IMR-90 (cell line): ENCODE results near the gene SLC25A26. TPM values are rescaled to one million over a fixed set of nuclear protein-coding genes. Genes with fewer than 3 reads are reported as not detected.

Experiments used
- ATAC-seq: fragments of 200-7000 bp; cut with Tn5 transposase; 2 replicates; pipeline ENCODE4 v1.9.1; 2020; ENCODE audit warnings: low read depth, mild to moderate bottlenecking, moderate library complexity
- BruUV-seq: library from RNA; stranded (reverse); fragments of 400-500 nt; replicated peaks from 2 replicates; lab custom pipeline; 2021; lab: Mats Ljungman, UMichigan
- CTCF ChIA-PET: fragments of 300-600 bp; formaldehyde crosslinking; extraction: SDS; loops from one replicate; lab custom pipeline; 2021; ENCODE audit warnings: antibody characterized with exemption; lab: Yijun Ruan, JAX
- POLR2A ChIA-PET: fragments of 300-600 bp; sonication (Branson Sonifier 250); formaldehyde crosslinking; loops from one replicate; lab custom pipeline; 2022; ENCODE audit warnings: antibody characterized with exemption; ENCODE audit not compliant: unreplicated experiment; lab: Charles Lee
- DNase-seq: peaks from one replicate; pipeline ENCODE4 v3.0.0; 2013
- H2AFZ ChIP-seq: replicated peaks from 2 replicates; pipeline ENCODE3; 2013; ENCODE audit warnings: low read length, mild to moderate bottlenecking; ENCODE audit not compliant: poor library complexity
- H2AK5ac ChIP-seq: 2 replicates; pipeline ENCODE4 v1.6.1; 2013; ENCODE audit warnings: low read depth, low read length, inconsistent platforms
- H2AK9ac ChIP-seq: replicated peaks from 2 replicates; pipeline ENCODE3; 2013; ENCODE audit warnings: mild to moderate bottlenecking, low read depth, low read length, moderate library complexity; ENCODE audit not compliant: poor library complexity
- H2BK120ac ChIP-seq: 2 replicates; pipeline ENCODE4 v1.6.1; 2013; ENCODE audit warnings: low read depth, low read length, inconsistent platforms
- H2BK15ac ChIP-seq: 3 replicates; pipeline ENCODE4 v1.6.1; 2013; ENCODE audit warnings: low read depth, low read length, inconsistent platforms
- H2BK20ac ChIP-seq: 2 replicates; pipeline ENCODE4 v1.6.1; 2013; ENCODE audit warnings: low read depth, mild to moderate bottlenecking, inconsistent platforms, low read length, moderate library complexity
- H2BK5ac ChIP-seq: 2 replicates; pipeline ENCODE4 v1.6.1; 2013; ENCODE audit warnings: mild to moderate bottlenecking, low read depth, low read length, inconsistent platforms; ENCODE audit not compliant: poor library complexity, severe bottlenecking
- H3K14ac ChIP-seq: replicated peaks from 2 replicates; pipeline ENCODE4 v1.6.1; 2013; ENCODE audit warnings: low read depth, low read length, inconsistent platforms
- H3K18ac ChIP-seq: 2 replicates; pipeline ENCODE4 v1.6.1; 2013; ENCODE audit warnings: low read depth, low read length, control low read depth
- H3K23ac ChIP-seq: 2 replicates; pipeline ENCODE4 v1.6.1; 2013; ENCODE audit warnings: low read depth, low read length, inconsistent platforms
- H3K27ac ChIP-seq: 2 replicates; pipeline ENCODE4 v1.5.1; 2013; ENCODE audit warnings: mild to moderate bottlenecking, control low read depth, low read length; ENCODE audit not compliant: insufficient read depth
- H3K27me3 ChIP-seq: 2 replicates; pipeline ENCODE4 v1.6.1; 2013; ENCODE audit warnings: low read length; ENCODE audit not compliant: control insufficient read depth, insufficient read depth
- H3K36me3 ChIP-seq: 2 replicates; pipeline ENCODE4 v1.6.1; 2013; ENCODE audit warnings: low read length, mixed read lengths; ENCODE audit not compliant: control insufficient read depth, insufficient read depth
- H3K4ac ChIP-seq: 2 replicates; pipeline ENCODE4 v1.6.1; 2013; ENCODE audit warnings: low read depth, low read length, inconsistent platforms
- H3K4me1 ChIP-seq: 2 replicates; pipeline ENCODE4 v1.6.1; 2013; ENCODE audit warnings: low read length, mixed read lengths; ENCODE audit not compliant: control insufficient read depth, insufficient read depth
- H3K4me2 ChIP-seq: 2 replicates; pipeline ENCODE4 v1.6.1; 2013; ENCODE audit warnings: low read depth, mild to moderate bottlenecking, control low read depth, low read length, moderate library complexity
- H3K4me3 ChIP-seq: 2 replicates; pipeline ENCODE4 v1.5.1; 2013; ENCODE audit warnings: low read depth, mild to moderate bottlenecking, control low read depth, low read length, moderate library complexity; ENCODE audit not compliant: insufficient read depth
- H3K56ac ChIP-seq: 2 replicates; pipeline ENCODE4 v1.6.1; 2013; ENCODE audit warnings: low read length, inconsistent platforms; ENCODE audit not compliant: insufficient read depth; ENCODE audit errors: extremely low read depth
- H3K79me1 ChIP-seq, 2 experiments: 2 replicates each; pipeline ENCODE4 v1.6.1; 2013; ENCODE audit warnings: low read length in 2 of 2, inconsistent platforms in 1 of 2, low read depth in 1 of 2
- H3K9ac ChIP-seq: 2 replicates; pipeline ENCODE4 v1.6.1; 2013; ENCODE audit warnings: low read depth, low read length, control low read depth
- H3K9me1 ChIP-seq: 2 replicates; pipeline ENCODE4 v1.6.1; 2013; ENCODE audit warnings: low read length, inconsistent platforms; ENCODE audit not compliant: insufficient read depth
- H3K9me3 ChIP-seq: 2 replicates; pipeline ENCODE4 v1.6.1; 2013; ENCODE audit warnings: low read length; ENCODE audit not compliant: control insufficient read depth, insufficient read depth
- H4K20me1 ChIP-seq: 2 replicates; pipeline ENCODE4 v1.6.1; 2013; ENCODE audit warnings: low read length, inconsistent platforms; ENCODE audit not compliant: insufficient read depth
- H4K5ac ChIP-seq: 2 replicates; pipeline ENCODE4 v1.6.1; 2013; ENCODE audit warnings: mild to moderate bottlenecking, low read depth, low read length, control low read depth
- H4K8ac ChIP-seq, 2 experiments: 2 replicates each; pipeline ENCODE4 v1.6.1; 2013; ENCODE audit warnings: low read depth in 2 of 2, low read length in 2 of 2, control low read depth in 1 of 2, inconsistent platforms in 1 of 2
- H4K91ac ChIP-seq: 2 replicates; pipeline ENCODE4 v1.6.1; 2013; ENCODE audit warnings: low read depth, low read length, inconsistent platforms; ENCODE audit not compliant: insufficient read depth
- BHLHE40 ChIP-seq: fragments of 150-350 bp; IDR thresholded peaks from 2 replicates; pipeline ENCODE4 v1.6.1; 2016; ENCODE audit warnings: mild to moderate bottlenecking, low read depth, low read length
- CEBPB ChIP-seq: IDR thresholded peaks from 2 replicates; pipeline ENCODE4 v1.6.1; 2012; ENCODE audit warnings: low read depth, low read length, improper control_type of control experiment
- MAZ ChIP-seq: IDR thresholded peaks from 2 replicates; pipeline ENCODE4 v1.6.1; 2012; ENCODE audit warnings: low read depth, mild to moderate bottlenecking, low read length, improper control_type of control experiment, moderate library complexity, borderline replicate concordance
- NFE2L2 ChIP-seq: fragments of 150-350 bp; IDR thresholded peaks from 2 replicates; pipeline ENCODE4 v1.6.1; 2016; ENCODE audit warnings: low read depth, mild to moderate bottlenecking, low read length
- POLR2A ChIP-seq: IDR thresholded peaks from 2 replicates; pipeline ENCODE4 v1.6.1; 2012; ENCODE audit warnings: mild to moderate bottlenecking, low read depth, low read length
- RAD21 ChIP-seq: IDR thresholded peaks from 2 replicates; pipeline ENCODE4 v1.6.1; 2012; ENCODE audit warnings: low read length, improper control_type of control experiment
- RFX5 ChIP-seq: IDR thresholded peaks from 2 replicates; pipeline ENCODE4 v1.8.0; 2012; ENCODE audit warnings: low read depth, mild to moderate bottlenecking, low read length, moderate library complexity
- USF2 ChIP-seq: fragments of 150-350 bp; IDR thresholded peaks from 2 replicates; pipeline ENCODE4 v1.6.1; 2017; ENCODE audit warnings: mild to moderate bottlenecking, antibody characterized with exemption, low read length, low read depth
- WGBS, 2 experiments: methylation state at CpG; one replicate each; pipeline versions ENCODE4 v1.1.5 to v1.1.7; 2013; ENCODE audit warnings: missing lambda C conversion rate in 2 of 2; ENCODE audit not compliant: insufficient read length in 1 of 2; ENCODE audit errors: extremely low coverage in 2 of 2; 5-methylcytosine and 5-hydroxymethylcytosine counted together
- dilution Hi-C: fragments of 300-500 bp; cut with HindIII; formaldehyde crosslinking; loops from one replicate; pipeline ENCODE4 v1.14.3; 2018; ENCODE audit warnings: low sequenced_read_pairs; ENCODE audit not compliant: unreplicated experiment
- in situ Hi-C: fragments of 300-500 bp; cut with MboI; formaldehyde crosslinking; loops from 3 replicates; pipeline ENCODE4 v1.14.3; 2019; ENCODE audit warnings: low sequenced_read_pairs, inconsistent platforms, mixed read lengths
- intact Hi-C: fragments of 100-400 bp; cut with micrococcal nuclease; formaldehyde crosslinking; loops from 2 replicates; pipeline ENCODE4 v1.10.0; 2022
- polyA plus RNA-seq, 3 experiments: library from polyadenylated mRNA; depleted of rRNA; stranded (reverse); fragments of >200 nt; gene quantifications; 2 replicates each; pipeline ENCODE4 v1.2.3, GENCODE V29; 2012; ENCODE audit warnings: low replicate concordance in 1 of 3
- total RNA-seq: library from RNA; depleted of rRNA; stranded (reverse); fragments of >200 nt; gene quantifications from 2 replicates; pipeline ENCODE4 v1.2.3, GENCODE V29; 2012

SLC25A26 gene
- total and polyA plus RNA-seq, 2 of the 4 experiments (the other 2 are of a cell fraction) = 10.9 to 12.7 TPM

- no peak overlapping the region for H4K5ac ChIP-seq
- H3K9ac ChIP-seq = no peak overlapping the region
- dilution Hi-C loops (no loop called here), intact Hi-C loops (loop anchor here (10.0 kb wide), 1 partner anchor 325 kb away; no protein-coding TSS in a partner anchor), in situ Hi-C loops (loop anchor here (10.0 kb wide), 2 partner anchors 135 to 225 kb away; no protein-coding TSS in a partner anchor)
- H3K9me3 ChIP-seq = no peaks in the 10 kb centered on the region
- no peak overlapping the region for H2AK5ac ChIP-seq
- ChIA-PET POLR2A (no interaction called here), CTCF (interaction anchor here (1.0 to 2.2 kb wide), 4 partner anchors 10 to 552 kb away, joined by 3 to 14 read pairs (median 3); no protein-coding TSS in a partner anchor)
- H2BK20ac ChIP-seq = no peak overlapping the region
- H2AFZ ChIP-seq = no peak overlapping the region
- H4K8ac ChIP-seq = no peak overlapping the region
- H2BK15ac ChIP-seq = no peak overlapping the region
- no peaks in the 10 kb centered on the region for H3K36me3 ChIP-seq
- no peaks in the 10 kb centered on the region; the same call in 1 of the 2 replicates for H3K9me1 ChIP-seq
- peak overlapping the region; percentile 69; the same call in 1 of the 2 replicates for H3K27ac ChIP-seq
- H3K14ac ChIP-seq = no peak overlapping the region
- no peak overlapping the region for H2BK120ac ChIP-seq
- TF ChIP-seq MAZ (no peak), POLR2A (no peak), RAD21 (no peak), USF2 (no peak), NFE2L2 (no peak), CEBPB (no peak), RFX5 (no peak), BHLHE40 (no peak)
- no TSS peak for BruUV-seq
- H2BK5ac ChIP-seq = peak overlapping the region; percentile 81
- peaks cover 24% of the 10 kb centered on the region for H3K4me1 ChIP-seq
- no peak overlapping the region for H3K23ac ChIP-seq
- H3K4me3 ChIP-seq = no peak overlapping the region
- no peak overlapping the region for H4K91ac ChIP-seq
- H3K18ac ChIP-seq = no peak overlapping the region; the same call in 1 of the 2 replicates
- H4K20me1 ChIP-seq = no peaks in the 10 kb centered on the region
- H3K4me2 ChIP-seq = peak overlapping the region; percentile 19
- ATAC-seq (peak; percentile 16), DNase-seq (peak; percentile 79)
- no peaks in the 10 kb centered on the region for H3K27me3 ChIP-seq
- no peak overlapping the region for H3K4ac ChIP-seq
- WGBS, 2 experiments = no CpG with 5 or more reads among the region's 1 CpG
- no peaks in the 10 kb centered on the region; a peak in 1 of 4 replicates for H3K79me1 ChIP-seq
- no peak overlapping the region for H2AK9ac ChIP-seq
- no peak overlapping the region for H3K56ac ChIP-seq
Observed at GRCh38 chr3:66270288-66270687, 49.5 kb downstream of the SLC25A26 start.
